NCI-H128 (cell line): Measurements from ENCODE around the gene SERF1A.
"Not testable (repeated sequence)": the region's sequence is repeated elsewhere in the genome, so short reads cannot be mapped to it uniquely, and the experiment has no call there.

ENCODE experiments used
- DNase-seq: peaks from one replicate; lab custom pipeline; 2025; ENCODE audit not compliant: unreplicated experiment; lab: John Stamatoyannopoulos, UW

The SERF1A gene

DNA sequence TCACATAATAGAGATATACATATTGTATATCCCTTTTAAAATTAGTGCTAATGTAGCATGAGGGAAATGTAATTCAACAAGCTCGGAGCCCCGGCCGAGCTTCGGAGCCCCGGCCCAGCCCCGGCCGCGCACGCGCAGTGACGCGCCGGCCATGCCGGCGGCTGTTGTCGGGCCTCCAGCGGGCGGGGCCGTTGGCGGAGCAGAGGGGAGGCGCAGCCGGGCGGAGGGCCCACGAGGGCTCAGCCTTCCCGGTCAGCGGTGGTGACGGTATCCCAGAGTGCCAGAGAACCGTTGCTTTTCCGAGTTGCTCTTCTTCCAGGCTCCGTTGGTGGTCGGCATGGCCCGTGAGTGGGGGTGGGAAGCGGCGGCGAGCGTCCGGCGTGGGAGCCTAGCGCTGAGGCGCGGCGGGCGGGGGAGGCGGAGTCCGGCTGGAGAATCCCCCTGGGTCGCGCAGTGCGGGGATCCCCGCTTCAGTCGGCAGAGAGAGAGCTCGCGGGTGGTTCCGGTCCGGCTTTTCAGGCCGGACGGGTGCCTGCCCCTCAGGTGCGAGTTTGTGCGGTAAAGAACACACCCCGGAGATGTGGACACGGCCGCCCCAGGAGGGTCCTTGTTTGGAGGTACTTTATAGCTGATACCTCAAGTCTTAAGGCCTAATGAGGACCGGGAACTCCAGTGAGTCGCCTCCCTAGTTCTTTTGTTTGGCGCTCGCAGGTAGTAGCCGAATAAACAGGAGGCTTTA lies at the start of gene SERF1A:
Gene SERF1A, plus strand, starts transcription at position 137 of the 739 bp plus-strand sequence. Its CDS starts 201 bp downstream, at position 338.
- DNase-seq, result not testable (repeated sequence)

GRCh38 chr5:70866778-70867177 lies 33.7 kb upstream of the SERF1A start:
- not testable (repeated sequence) for DNase-seq

- not testable (repeated sequence) for DNase-seq
These were observed 29.8 kb upstream of the SERF1A start for GRCh38 chr5:70870626-70871025.

GRCh38 chr5:70896076-70896475 lies 4.4 kb upstream of the SERF1A start:
- not testable (repeated sequence) for DNase-seq

- DNase-seq, result not testable (repeated sequence)
These were observed 753 bp downstream of the SERF1A start for GRCh38 chr5:70901272-70901571.

DNA sequence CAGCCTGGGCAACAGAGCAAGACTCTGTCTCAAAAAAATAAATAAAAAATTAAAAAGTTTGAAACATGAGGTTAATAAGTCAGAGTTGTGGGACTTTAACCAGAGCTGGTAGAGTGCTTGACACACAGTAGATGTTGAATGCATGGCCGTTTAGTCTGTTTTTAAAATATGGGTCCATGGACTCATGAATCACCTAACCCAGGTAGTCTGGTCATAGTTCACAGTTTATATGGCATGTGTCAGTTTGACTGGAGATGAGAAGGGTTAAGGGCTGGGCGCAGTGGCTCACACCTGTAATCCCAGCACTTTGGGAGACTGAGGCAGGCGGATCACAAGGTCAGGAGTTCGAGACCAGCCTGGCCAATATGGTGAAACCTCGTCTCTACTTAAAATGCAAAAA lies 6.2 kb downstream of the SERF1A start:
- DNase-seq, result not testable (repeated sequence)

GRCh38 chr5:70916829-70917228 lies 16.4 kb downstream of the SERF1A start:
- not testable (repeated sequence) for DNase-seq

DNA sequence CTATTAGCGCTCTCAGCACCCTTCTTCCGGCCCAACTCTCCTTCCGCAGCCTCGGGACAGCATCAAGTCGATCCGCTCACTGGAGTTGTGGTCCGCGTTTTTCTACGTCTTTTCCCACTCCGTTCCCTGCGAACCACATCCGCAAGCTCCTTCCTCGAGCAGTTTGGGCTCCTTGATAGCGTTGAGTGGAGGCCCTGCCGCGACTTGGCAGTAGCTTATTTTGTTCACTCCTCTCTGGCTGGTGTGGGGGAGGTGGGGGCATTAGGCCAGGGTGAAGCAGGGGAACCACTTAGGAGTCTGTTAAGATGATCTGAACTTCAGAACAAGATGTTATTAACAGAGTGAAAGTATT lies 24.7 kb downstream of the SERF1A start:
- not testable (repeated sequence) for DNase-seq

DNA sequence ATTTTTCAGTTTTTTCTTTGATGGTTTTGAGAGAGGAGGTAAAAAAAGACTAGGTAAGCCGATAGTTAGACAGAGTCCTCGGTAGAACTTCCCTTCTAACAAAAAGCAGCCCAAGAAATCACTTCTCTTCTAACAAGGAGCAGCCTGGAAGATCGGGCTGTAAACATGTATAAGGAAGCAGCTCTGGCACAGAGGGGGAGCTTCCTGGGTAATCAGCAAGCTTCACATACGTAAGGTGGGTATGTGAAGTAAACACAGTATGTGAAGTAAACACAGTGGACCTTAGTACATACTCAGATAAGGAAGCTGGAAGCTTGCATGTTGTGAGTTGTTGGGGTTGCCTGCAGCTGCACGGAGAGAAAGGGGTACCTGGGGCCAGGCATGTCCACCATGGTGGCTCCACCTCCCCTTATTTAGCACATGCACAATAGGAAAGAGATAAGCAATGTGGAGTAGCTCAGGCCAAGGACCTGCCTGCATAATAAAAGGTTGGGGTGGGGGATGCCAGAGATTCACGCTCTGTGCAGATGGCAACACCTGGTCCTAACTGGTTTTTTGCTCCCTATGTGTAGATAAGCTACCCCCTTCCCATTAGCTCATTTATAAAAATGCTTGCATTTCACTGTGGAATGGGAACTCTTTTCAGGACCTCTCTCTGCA lies 31.4 kb downstream of the SERF1A start:
- DNase-seq, result not testable (repeated sequence)

DNA sequence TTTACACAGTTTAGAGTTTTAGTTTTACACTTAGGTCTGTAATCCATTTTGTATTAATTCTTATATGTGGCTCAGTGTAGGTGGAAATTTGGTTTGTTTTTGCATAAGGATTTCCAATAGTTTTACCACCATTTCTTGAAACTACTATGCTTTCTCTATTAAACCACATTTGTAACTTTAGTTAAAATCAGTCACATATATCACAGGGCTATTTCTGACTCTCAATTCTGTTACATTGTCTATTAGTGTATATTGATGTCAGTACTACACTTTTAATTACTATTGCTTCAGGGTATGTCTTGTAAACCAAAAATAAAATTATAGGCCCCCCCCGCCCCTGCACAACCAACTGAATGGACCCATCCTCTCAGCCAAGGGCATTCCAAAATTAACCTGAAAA lies 32.1 kb downstream of the SERF1A start:
- DNase-seq, result not testable (repeated sequence)

- DNase-seq, result not testable (repeated sequence)
These were observed 52.6 kb downstream of the SERF1A start for GRCh38 chr5:70953068-70953467.
